GM12878 (cell line): ENCODE results near the gene IPCEF1. TPM values are rescaled to one million over a fixed set of nuclear protein-coding genes. Genes with fewer than 3 reads are reported as not detected.

Experiments used
- ATAC-seq: fragments of 200-7000 bp; cut with Tn5 transposase; 3 replicates; pipeline ENCODE4 v1.9.1; 2020; ENCODE audit warnings: mild to moderate bottlenecking, moderate library complexity
- BruUV-seq: library from RNA; stranded (reverse); fragments of 400-500 nt; replicated peaks from 2 replicates; lab custom pipeline; 2021; lab: Mats Ljungman, UMichigan
- CTCF ChIA-PET: fragments of 300-600 bp; sonication (Branson Sonifier 250); formaldehyde crosslinking; extraction: SDS; loops from one replicate; lab custom pipeline; 2021; ENCODE audit warnings: inconsistent platforms; lab: Yijun Ruan, JAX
- POLR2A ChIA-PET: fragments of 350-600 bp; formaldehyde crosslinking; extraction: SDS; loops from one replicate; lab custom pipeline; 2021; ENCODE audit warnings: inconsistent platforms; lab: Charles Lee
- RAD21 ChIA-PET: fragments of 300-600 bp; sonication (Branson Sonifier 250); formaldehyde crosslinking; loops from one replicate; lab custom pipeline; 2023; ENCODE audit warnings: antibody characterized with exemption; ENCODE audit not compliant: unreplicated experiment; lab: Charles Lee
- SMC1A ChIA-PET: fragments of 300-600 bp; sonication (Branson Sonifier 250); formaldehyde crosslinking; loops from one replicate; lab custom pipeline; 2023; ENCODE audit not compliant: unreplicated experiment, uncharacterized antibody; lab: Charles Lee
- DNase-seq: peaks from one replicate; pipeline ENCODE4 v3.0.0-alpha.2; 2011; ENCODE audit warnings: low read depth, low spot score
- FAIRE-seq: peaks from 3 replicates; lab custom pipeline; 2011; peaks lifted over from hg19 to GRCh38; lab: Jason Lieb, UNC
- H2AFZ ChIP-seq: 2 replicates; pipeline ENCODE4 v1.6.0; 2011; ENCODE audit warnings: low read depth, low read length, control low read depth; ENCODE audit not compliant: control insufficient read depth
- H3K27ac ChIP-seq: 2 replicates; pipeline ENCODE4 v1.5.1; 2011; ENCODE audit warnings: control low read depth; ENCODE audit not compliant: control insufficient read depth, insufficient read depth
- H3K27me3 ChIP-seq, 2 experiments: replicated peaks in 1 of 2; 2 replicates each; pipeline versions ENCODE4 v1.6.0 to v1.6.1; 2011; ENCODE audit warnings: low read length in 1 of 2; ENCODE audit not compliant: control insufficient read depth in 2 of 2, insufficient read depth in 2 of 2
- H3K36me3 ChIP-seq, 2 experiments: 2 replicates each; pipeline ENCODE4 v1.5.1; 2011; ENCODE audit warnings: low read length in 1 of 2; ENCODE audit not compliant: control insufficient read depth in 2 of 2, insufficient read depth in 2 of 2
- H3K4me1 ChIP-seq: 2 replicates; pipeline ENCODE4 v1.6.1; 2011; ENCODE audit warnings: mild to moderate bottlenecking, low read length, moderate library complexity, mixed read lengths; ENCODE audit not compliant: control insufficient read depth, insufficient read depth
- H3K4me2 ChIP-seq: 2 replicates; pipeline ENCODE4 v1.6.0; 2011; ENCODE audit warnings: control low read depth; ENCODE audit not compliant: control insufficient read depth, insufficient read depth
- H3K4me3 ChIP-seq: fragments of 200-600 bp; sonication (generic); 2 replicates; pipeline ENCODE4 v1.5.1; 2016
- H3K79me2 ChIP-seq: 2 replicates; pipeline ENCODE4 v1.6.0; 2011; ENCODE audit warnings: low read length; ENCODE audit not compliant: control insufficient read depth, insufficient read depth
- H3K9ac ChIP-seq: 2 replicates; pipeline ENCODE4 v1.8.0; 2011; ENCODE audit warnings: low read length, control low read depth, mixed read lengths; ENCODE audit not compliant: control insufficient read depth, insufficient read depth
- H3K9me3 ChIP-seq: replicated peaks from 3 replicates; pipeline ENCODE4 v1.5.1; 2011; ENCODE audit warnings: mild to moderate bottlenecking, low read length; ENCODE audit not compliant: control insufficient read depth, insufficient read depth
- H4K20me1 ChIP-seq: 2 replicates; pipeline ENCODE4 v1.6.0; 2011; ENCODE audit not compliant: control insufficient read depth, insufficient read depth
- CBFB ChIP-seq: IDR thresholded peaks from 2 replicates; pipeline ENCODE4 v1.6.1; 2016; ENCODE audit warnings: antibody characterized with exemption, low read depth
- CBX5 ChIP-seq: sonication (generic); IDR thresholded peaks from 2 replicates; pipeline ENCODE4 v1.6.1; 2016; ENCODE audit warnings: low read depth, moderate library complexity, mild to moderate bottlenecking, inconsistent platforms
- CTCF ChIP-seq, 3 experiments: IDR thresholded peaks in 2 of 3; conservative IDR thresholded peaks in 1 of 3; 2 replicates each; pipeline ENCODE4 v1.5.1; 2011; ENCODE audit warnings: low read depth in 3 of 3, low read length in 3 of 3, mild to moderate bottlenecking in 3 of 3, control low read depth in 2 of 3, moderate library complexity in 2 of 3, inconsistent platforms in 1 of 3, mixed read lengths in 1 of 3; ENCODE audit not compliant: control insufficient read depth in 2 of 3, insufficient read depth in 1 of 3; ENCODE audit errors: extremely low read depth in 1 of 3
- EGR1 ChIP-seq, 2 experiments: IDR thresholded peaks; 1 replicate in 1 of 2; 2 replicates in 1 of 2; pipeline ENCODE4 v1.6.1; 2011 to 2012; ENCODE audit warnings: low read depth in 2 of 2, low read length in 2 of 2, borderline replicate concordance in 1 of 2, mild to moderate bottlenecking in 1 of 2, moderate library complexity in 1 of 2
- GATAD2B ChIP-seq: fragments of 450-650 bp; conservative IDR thresholded peaks from 2 replicates; pipeline ENCODE4 v1.6.1; 2017; ENCODE audit warnings: low read depth, mild to moderate bottlenecking, moderate library complexity
- IRF4 ChIP-seq: IDR thresholded peaks from 2 replicates; pipeline ENCODE4 v1.6.1; 2011; ENCODE audit warnings: low read depth, low read length
- MTA2 ChIP-seq: fragments of 450-650 bp; IDR thresholded peaks from 2 replicates; pipeline ENCODE4 v1.6.1; 2016; ENCODE audit warnings: low read depth, mild to moderate bottlenecking, moderate library complexity
- NR2C2 ChIP-seq: IDR thresholded peaks from 2 replicates; pipeline ENCODE4 v1.6.1; 2011; ENCODE audit warnings: borderline replicate concordance, low read depth; ENCODE audit not compliant: control insufficient read depth, insufficient read length
- NR2F1 ChIP-seq: fragments of 450-650 bp; conservative IDR thresholded peaks from 2 replicates; pipeline ENCODE4 v1.6.1; 2017; ENCODE audit warnings: mild to moderate bottlenecking
- PKNOX1 ChIP-seq: fragments of 450-650 bp; IDR thresholded peaks from 2 replicates; pipeline ENCODE4 v1.6.1; 2016; ENCODE audit warnings: mild to moderate bottlenecking
- POU2F2 ChIP-seq: IDR thresholded peaks from 3 replicates; pipeline ENCODE4 v1.6.1; 2011; ENCODE audit warnings: low read depth, mild to moderate bottlenecking, low read length, borderline replicate concordance
- RUNX3 ChIP-seq: IDR thresholded peaks from 2 replicates; pipeline ENCODE4 v1.6.1; 2012; ENCODE audit warnings: low read length, inconsistent platforms
- SKIL ChIP-seq: fragments of 450-650 bp; IDR thresholded peaks from 2 replicates; pipeline ENCODE4 v1.6.1; 2017; ENCODE audit warnings: mild to moderate bottlenecking, low read depth, inconsistent platforms; ENCODE audit not compliant: poor library complexity, severe bottlenecking
- SRF ChIP-seq, 2 experiments: IDR thresholded peaks; 2 replicates each; pipeline ENCODE4 v1.6.1; 2011; ENCODE audit warnings: low read depth in 2 of 2, low read length in 2 of 2, mild to moderate bottlenecking in 1 of 2, moderate library complexity in 1 of 2
- TCF12 ChIP-seq: IDR thresholded peaks from 2 replicates; pipeline ENCODE4 v1.6.1; 2011; ENCODE audit warnings: low read depth, mild to moderate bottlenecking, low read length
- USF2 ChIP-seq: IDR thresholded peaks from 2 replicates; pipeline ENCODE4 v1.6.1; 2011; ENCODE audit warnings: low read depth, low read length, improper control_type of control experiment, borderline replicate concordance
- WRNIP1 ChIP-seq: IDR thresholded peaks from 2 replicates; pipeline ENCODE4 v1.6.1; 2011; ENCODE audit warnings: low read depth, low read length, improper control_type of control experiment, borderline replicate concordance
- ZNF207 ChIP-seq: fragments of 450-650 bp; IDR thresholded peaks from 2 replicates; pipeline ENCODE4 v1.6.1; 2014; ENCODE audit warnings: antibody characterized with exemption, mild to moderate bottlenecking, borderline replicate concordance
- WGBS: methylation state at CpG from one replicate; pipeline ENCODE4 v1.1.6; 2016; ENCODE audit warnings: low lambda C conversion rate; ENCODE audit not compliant: insufficient replicate concordance, insufficient coverage; ENCODE audit errors: missing lambda C conversion rate; 5-methylcytosine and 5-hydroxymethylcytosine counted together
- in situ Hi-C: fragments of 300-500 bp; cut with MboI; formaldehyde crosslinking; loops from 9 replicates; pipeline ENCODE4 v1.14.3; 2018; ENCODE audit warnings: mixed read lengths
- intact Hi-C: fragments of 100-400 bp; cut with micrococcal nuclease; formaldehyde crosslinking; loops from one replicate; pipeline ENCODE4 v1.14.2; 2022; ENCODE audit not compliant: unreplicated experiment
- polyA plus RNA-seq, 11 experiments: library from polyadenylated mRNA; depleted of rRNA in 4 of 11; unstranded in 6 of 11; stranded (reverse) in 5 of 11; fragments of >200 nt; fragmentation: Nextera tagmentation in 4 of 11; fragmentation: Illumina TruSeq in 1 of 11; extraction: Ambion mirVana in 4 of 11; extraction: Trizol in 1 of 11; gene quantifications; 1 replicate in 1 of 11; 2 replicates in 10 of 11; pipeline versions ENCODE4 v1.2.1 to v1.2.3, GENCODE V29; 2011 to 2016; ENCODE audit warnings: inconsistent platforms in 2 of 11, missing spikeins in 2 of 11, low read depth in 1 of 11
- total RNA-seq, 4 experiments: library from RNA; depleted of rRNA in 3 of 4; stranded (reverse); fragments of >200 nt in 3 of 4; fragmentation: Illumina TruSeq in 1 of 4; extraction: Trizol in 1 of 4; gene quantifications; 2 replicates each; pipeline versions ENCODE4 v1.2.1 to v1.2.3, GENCODE V29; 2013 to 2021

IPCEF1 gene
- total and polyA plus RNA-seq, 10 of the 15 experiments (the other 5 are each of a cell fraction or from before 2014, with no cell fraction given) = 1.3 to 137 (median 4.2) TPM

- ChIA-PET SMC1A (interaction anchor here (0.9 to 1.4 kb wide), 3 partner anchors 74 to 126 kb away, joined by 3 to 4 read pairs (median 3); no protein-coding TSS in a partner anchor), POLR2A (interaction anchor here (0.6 kb wide), 1 partner anchor 46 kb away, joined by 4 read pairs; no protein-coding TSS in a partner anchor)
- TF ChIP-seq MTA2 (no peak), IRF4 (no peak), SRF (IDR thresholded peaks at IDR 0.05; ENCODE audit: low read depth in 2 of 2, low read length in 2 of 2) (no peak), TCF12 (no peak), EGR1 (IDR thresholded peaks at IDR 0.05; ENCODE audit: borderline replicate concordance in 1 of 2, low read depth in 2 of 2, low read length in 2 of 2) (no peak), CBFB (no peak), ZNF207 (no peak), POU2F2 (no peak), NR2F1 (no peak), USF2 (no peak), WRNIP1 (no peak), SKIL (no peak), CTCF (IDR thresholded peaks at IDR 0.05 in 2 of 3, conservative IDR thresholded peaks at IDR 0.05 in 1 of 3; ENCODE audit: control insufficient read depth in 2 of 3, extremely low read depth in 1 of 3, insufficient read depth in 1 of 3, low read depth in 3 of 3, low read length in 3 of 3) (no peak), NR2C2 (no peak), GATAD2B (no peak), RUNX3 (no peak), CBX5 (no peak), PKNOX1 (no peak)
These were observed 76.1 kb downstream of the IPCEF1 start for GRCh38 chr6:154280521-154280920.

More at GRCh38 chr6:154280521-154280920, 76.1 kb downstream of the IPCEF1 start:
- H3K4me2 ChIP-seq = no peak overlapping the region
- RAD21 ChIA-PET = interaction anchor here (1.3 kb wide), 1 partner anchor 127 kb away, joined by 3 read pairs; no protein-coding TSS in a partner anchor
- no peak overlapping the region for H3K9ac ChIP-seq
- no peaks in the 10 kb centered on the region for H3K36me3 ChIP-seq
- WGBS = 3% methylated on average over 2 of the region's 2 CpGs
- DNase-seq (no peak), ATAC-seq (no peak), FAIRE-seq (no peak)
- H2AFZ ChIP-seq = no peak overlapping the region
- no peak overlapping the region for H3K27ac ChIP-seq
- H4K20me1 ChIP-seq = no peaks in the 10 kb centered on the region
- no peak overlapping the region for H3K4me3 ChIP-seq
- no peaks in the 10 kb centered on the region for H3K27me3 ChIP-seq
- peaks cover 7% of the 10 kb centered on the region for H3K4me1 ChIP-seq
- intact Hi-C loops = no loop called here
- CTCF ChIA-PET = interaction anchor here (1.0 kb wide), 1 partner anchor 136 kb away, joined by 3 read pairs; no protein-coding TSS in a partner anchor
- peaks cover 2% of the 10 kb centered on the region for H3K79me2 ChIP-seq
- H3K9me3 ChIP-seq = no peaks in the 10 kb centered on the region; the same call in 2 of the 3 replicates
- BruUV-seq = no TSS peak
- in situ Hi-C loops = no loop called here
